DMS114 treated with DMSO at 0.1 percent for 48 hours (cell line): Measurements from ENCODE around the gene IL12RB2.

Source experiments
- DNase-seq: peaks from one replicate; lab custom pipeline; 2025; ENCODE audit not compliant: unreplicated experiment; lab: John Stamatoyannopoulos, UW

Gene IL12RB2

GRCh38 chr1:67308136-67308535, 463 bp downstream of the IL12RB2 start:
- DNase-seq: no peak

GRCh38 chr1:67312615-67313014, 4.9 kb downstream of the IL12RB2 start:
- no peak for DNase-seq

GRCh38 chr1:67313934-67314671, 6.4 kb downstream of the IL12RB2 start:
- DNase-seq: no peak

GRCh38 chr1:67314696-67315095, 7.0 kb downstream of the IL12RB2 start:
- DNase-seq: no peak

DNA sequence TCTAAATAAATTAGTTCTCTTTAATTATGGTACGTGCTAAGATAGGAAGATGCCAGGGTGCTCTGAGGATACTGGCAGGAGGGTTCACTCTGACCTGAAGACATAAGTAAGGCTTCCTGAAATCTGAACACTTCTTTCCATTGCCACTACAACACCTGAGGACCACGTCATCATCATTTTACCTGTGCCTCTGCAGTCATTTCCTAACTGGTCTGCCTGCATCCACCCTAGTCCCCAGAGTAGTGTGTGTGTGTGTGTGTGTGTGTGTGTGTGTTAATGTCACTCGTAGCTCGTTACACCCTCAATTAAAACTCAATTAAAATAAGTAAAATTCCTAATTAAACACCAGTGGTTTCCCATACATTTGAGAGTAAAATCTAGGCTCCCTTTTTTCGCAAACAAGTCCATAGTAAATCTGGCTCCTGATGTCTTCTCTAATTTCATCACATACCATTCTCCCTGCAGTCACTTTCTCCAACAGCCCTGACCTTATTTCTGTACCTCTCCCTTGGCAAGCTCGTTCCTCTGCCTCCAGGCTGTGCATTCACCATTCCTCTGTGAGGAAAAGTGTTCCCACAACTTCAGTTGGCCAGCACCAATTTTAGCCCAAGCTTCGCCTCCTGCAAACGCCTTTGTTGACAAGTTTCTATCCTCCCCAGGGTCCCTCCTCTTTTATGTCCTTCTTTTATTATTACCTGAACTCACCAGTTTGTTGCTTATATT, 8.7 kb downstream of the IL12RB2 start:
- DNase-seq: no peak

DNA sequence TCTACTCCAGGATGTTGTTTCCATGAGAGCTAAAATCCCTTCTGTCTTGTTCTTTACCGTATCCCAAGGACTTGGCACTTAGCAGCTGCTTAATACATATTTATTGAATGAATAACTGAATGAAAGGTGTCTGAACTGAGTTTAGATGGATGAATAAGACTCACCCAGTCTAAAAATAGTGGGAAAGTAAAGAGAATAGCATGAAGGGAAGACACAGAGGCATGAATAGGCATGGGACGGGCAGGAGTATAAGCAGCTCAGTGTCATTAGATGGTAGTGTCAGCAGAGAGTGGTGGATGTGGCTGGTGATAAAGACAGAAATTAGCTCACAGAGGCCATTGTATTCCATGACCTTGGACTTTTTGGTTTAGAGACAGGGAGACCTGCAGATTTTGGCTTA, 9.2 kb downstream of the IL12RB2 start:
- DNase-seq: no peak

DNA sequence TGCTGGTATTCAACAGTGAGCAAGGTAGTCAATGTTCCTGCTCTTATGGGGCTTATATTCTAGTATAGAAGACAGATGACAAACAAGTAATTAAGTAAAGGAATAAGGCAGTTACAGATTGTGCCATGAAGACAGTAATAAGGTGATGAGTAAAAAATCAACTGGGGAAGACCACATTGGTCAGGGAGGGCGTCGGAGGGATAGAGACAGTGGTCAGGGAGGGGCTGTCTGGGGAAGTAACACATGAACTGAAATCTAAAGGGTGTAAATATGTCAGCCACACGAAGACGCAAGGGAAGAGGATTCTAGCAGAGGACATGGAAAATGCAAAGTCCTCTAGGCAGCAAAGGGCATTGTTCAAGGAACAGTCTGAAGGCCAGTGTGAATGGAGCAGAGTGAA, 10.1 kb downstream of the IL12RB2 start:
- DNase-seq: no peak

GRCh38 chr1:67322442-67322841, 14.8 kb downstream of the IL12RB2 start:
- no peak for DNase-seq

DNA sequence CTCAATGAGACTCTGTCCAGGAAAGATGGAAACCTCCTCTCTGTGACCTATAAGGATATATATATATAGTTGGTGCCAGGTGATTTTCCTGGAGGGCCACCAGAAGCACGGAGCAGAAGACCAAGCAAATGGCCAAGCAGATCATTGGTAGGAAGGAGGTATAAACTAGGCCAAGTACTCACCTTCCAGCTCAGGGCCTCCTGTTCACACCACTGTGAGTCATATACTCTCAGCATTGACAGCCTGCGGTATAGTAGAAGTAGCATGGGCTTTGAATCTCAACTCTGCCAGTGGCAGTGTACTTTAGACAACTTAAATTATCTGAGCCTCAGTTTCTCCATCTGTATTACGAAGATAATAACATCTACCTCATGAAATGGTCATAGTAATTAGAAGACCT, 15.4 kb downstream of the IL12RB2 start:
- DNase-seq: no peak

- no peak for DNase-seq
These were observed 16.4 kb downstream of the IL12RB2 start for GRCh38 chr1:67324068-67324467.

DNA sequence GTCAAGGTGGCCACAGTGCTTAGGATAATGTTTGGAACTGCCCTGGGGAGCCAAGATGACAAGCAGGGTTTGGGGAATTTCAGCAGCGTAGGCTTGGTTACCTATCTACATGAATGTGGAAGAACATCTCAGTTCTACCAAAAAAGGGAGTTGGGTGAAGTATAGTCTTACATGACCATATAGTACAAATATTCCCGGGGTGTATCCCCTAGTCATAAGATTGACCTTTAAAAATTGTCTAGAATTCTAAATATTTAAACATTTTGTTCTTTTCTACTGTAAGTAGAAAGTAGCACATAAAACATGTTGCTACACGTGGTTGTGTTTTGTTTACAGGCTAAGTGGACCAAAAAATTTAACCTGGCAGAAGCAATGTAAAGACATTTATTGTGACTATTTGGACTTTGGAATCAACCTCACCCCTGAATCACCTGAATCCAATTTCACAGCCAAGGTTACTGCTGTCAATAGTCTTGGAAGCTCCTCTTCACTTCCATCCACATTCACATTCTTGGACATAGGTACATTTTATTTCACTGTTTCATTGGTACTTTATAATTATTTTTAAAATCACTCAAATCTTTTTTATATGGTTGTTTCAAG, 20.3 kb downstream of the IL12RB2 start:
- DNase-seq: no peak

DNA sequence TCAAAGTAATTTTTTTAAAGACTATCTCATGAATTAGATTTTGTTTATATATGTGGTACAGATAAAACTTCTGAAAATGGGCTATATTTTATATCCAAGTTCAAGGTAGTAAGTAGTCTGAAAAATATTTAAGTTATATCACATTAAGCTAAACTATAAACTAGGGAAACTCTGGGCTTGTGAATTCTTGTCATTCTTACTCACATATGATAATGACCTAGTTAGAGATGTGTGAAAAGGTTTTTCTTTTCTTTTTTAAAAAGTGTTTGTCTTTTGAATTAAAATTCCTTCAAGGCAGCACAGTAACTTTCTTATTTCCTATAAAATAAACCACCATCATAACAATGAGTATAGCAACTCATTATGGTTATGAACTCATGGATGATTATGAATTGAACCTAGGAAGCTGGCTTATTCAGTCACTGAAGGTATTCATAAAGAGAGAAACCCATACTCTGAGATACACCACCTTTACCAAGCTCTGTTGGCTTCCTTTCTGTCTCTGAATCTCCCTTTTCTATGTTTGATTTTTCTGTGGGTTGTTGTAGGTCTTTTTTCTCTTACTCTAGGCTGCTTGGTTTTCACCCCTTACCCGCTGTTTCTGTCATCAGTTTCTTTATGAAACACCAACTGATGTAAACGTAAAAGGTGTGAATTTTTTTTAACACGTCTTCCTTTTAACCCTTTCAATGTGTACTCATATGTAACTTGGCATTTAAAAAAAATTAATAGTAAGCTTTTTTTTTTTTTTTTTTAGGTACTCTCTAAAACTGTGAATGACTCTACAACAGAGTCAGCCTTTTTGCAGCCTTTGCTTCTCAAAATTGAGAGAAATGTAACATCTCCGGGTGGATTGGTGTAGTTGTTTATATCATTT, 25.2 kb downstream of the IL12RB2 start:
- no peak for DNase-seq

DNA sequence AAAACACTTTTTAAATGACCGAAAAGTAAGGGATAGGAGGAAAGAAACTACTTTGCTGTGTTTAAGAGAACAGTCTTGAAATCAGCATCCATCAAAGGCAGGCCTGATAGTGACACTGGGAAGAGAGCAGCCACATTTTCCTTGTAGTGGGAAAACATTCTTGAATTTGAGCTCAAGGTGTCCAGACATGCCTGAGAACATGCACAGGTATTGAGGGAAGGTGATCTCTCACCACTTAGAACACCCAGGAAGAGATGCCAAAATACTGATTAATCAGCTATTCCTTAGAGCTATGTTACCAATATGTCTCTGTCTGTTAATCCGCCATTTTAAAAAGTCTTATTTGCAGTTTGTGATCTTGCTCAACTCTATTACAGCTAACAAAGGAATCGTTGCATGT, 25.9 kb downstream of the IL12RB2 start:
- DNase-seq: no peak

GRCh38 chr1:67335411-67335810, 27.7 kb downstream of the IL12RB2 start:
- no peak for DNase-seq

GRCh38 chr1:67336157-67336556, 28.5 kb downstream of the IL12RB2 start:
- DNase-seq: no peak

- DNase-seq: no peak
These were observed 29.1 kb downstream of the IL12RB2 start for GRCh38 chr1:67336783-67337182.

DNA sequence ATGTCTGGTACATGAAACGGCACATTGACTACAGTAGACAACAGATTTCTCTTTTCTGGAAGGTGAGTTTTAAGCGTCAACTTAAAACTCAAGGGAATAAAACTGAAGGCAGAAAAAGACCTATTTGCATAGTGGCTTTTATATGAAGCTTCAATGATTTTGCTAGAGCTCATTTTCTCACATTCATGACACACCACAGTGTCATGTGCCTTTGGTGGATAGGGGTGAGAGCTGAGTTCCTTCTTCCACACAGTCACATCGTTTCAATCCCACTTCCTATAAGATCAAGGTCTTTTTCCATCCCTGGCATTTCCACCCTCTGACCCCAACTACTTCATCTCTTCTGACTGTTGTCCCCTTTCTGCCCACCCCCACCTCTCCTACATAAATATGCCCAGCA, 31.0 kb downstream of the IL12RB2 start:
- no peak for DNase-seq

GRCh38 chr1:67339623-67340343, 32.1 kb downstream of the IL12RB2 start:
- no peak for DNase-seq

- no peak for DNase-seq
These were observed 34.6 kb downstream of the IL12RB2 start for GRCh38 chr1:67342076-67342890.

DNA sequence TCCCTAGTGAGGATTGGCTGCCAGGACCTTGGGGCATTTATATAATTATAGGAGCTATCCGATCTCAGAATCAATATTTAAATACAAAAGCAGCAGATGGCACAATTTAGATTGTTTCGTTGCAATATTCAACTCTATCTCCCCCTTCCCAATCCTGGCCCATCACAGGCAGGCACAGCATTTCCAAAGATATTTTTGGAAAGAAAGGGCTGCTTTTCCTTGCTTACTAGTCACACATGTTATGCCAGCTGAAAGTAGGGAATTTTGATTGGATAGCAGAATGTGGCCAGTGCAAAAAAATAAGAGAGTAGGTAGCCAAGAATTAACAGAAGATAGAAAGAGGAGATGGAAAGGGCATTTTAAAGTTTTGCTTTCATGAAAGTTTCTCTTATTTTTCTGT, 37.9 kb downstream of the IL12RB2 start:
- no peak for DNase-seq
